ENCODE measurements around the gene TATDN2.
"Not testable (repeated sequence)": the region's sequence is repeated elsewhere in the genome, so short reads cannot be mapped to it uniquely, and the experiment has no call there.

The TATDN2 gene

GRCh38 chr3:10289787-10290355 lies 41.6 kb downstream of the TATDN2 start:
- no peak for DNase-seq (ENCODE audit: insufficient read length, low spot score)
- TF ChIP-seq CTCF (IDR thresholded peaks at IDR 0.05; ENCODE audit: insufficient read depth, missing control alignments) = no peak
- no peak for FAIRE-seq

GRCh38 chr3:10290481-10291176 lies 42.4 kb downstream of the TATDN2 start:
- no peak for FAIRE-seq
- no peak for TF ChIP-seq CTCF (IDR thresholded peaks at IDR 0.05; ENCODE audit: insufficient read depth, missing control alignments)
- no peak for DNase-seq (ENCODE audit: insufficient read length, low spot score)

- TF ChIP-seq CTCF (IDR thresholded peaks at IDR 0.05; ENCODE audit: insufficient read depth, missing control alignments) = no peak
- FAIRE-seq = no peak
These were observed 43.4 kb downstream of the TATDN2 start for GRCh38 chr3:10291641-10292040.

GRCh38 chr3:10292505-10293419 lies 44.5 kb downstream of the TATDN2 start, which contains the start of gene GHRL:
Gene GHRL (minus strand): TSS chr3:10292947. CDS start chr3:10290180, 2,767 bp downstream.
- no peak for DNase-seq (ENCODE audit: insufficient read length, low spot score)
- no peak for FAIRE-seq
- TF ChIP-seq CTCF (IDR thresholded peaks at IDR 0.05; ENCODE audit: insufficient read depth, missing control alignments) = no peak

More at GRCh38 chr3:10291641-10292040, 43.4 kb downstream of the TATDN2 start:
- DNase-seq (ENCODE audit: insufficient read length, low spot score) = no peak

- no peak for DNase-seq (ENCODE audit: insufficient read length, low spot score)
- FAIRE-seq = no peak
- TF ChIP-seq CTCF (IDR thresholded peaks at IDR 0.05; ENCODE audit: insufficient read depth, missing control alignments) = no peak
These were observed 45.8 kb downstream of the TATDN2 start for GRCh38 chr3:10294030-10294586.

- not testable (repeated sequence) for DNase-seq (ENCODE audit: insufficient read length, low spot score); FAIRE-seq
These were observed 49.8 kb downstream of the TATDN2 start for GRCh38 chr3:10298064-10298463.

GRCh38 chr3:10299175-10299574 lies 50.9 kb downstream of the TATDN2 start:
- no peak for FAIRE-seq

More at GRCh38 chr3:10299175-10299574, 50.9 kb downstream of the TATDN2 start:
- TF ChIP-seq CTCF (IDR thresholded peaks at IDR 0.05; ENCODE audit: insufficient read depth, missing control alignments) = peak; percentile 21
- no peak for DNase-seq (ENCODE audit: insufficient read length, low spot score)

All from D721Med (cell line).